GM12878 (cell line): Measurements from ENCODE around the gene MYO16. TPM values are rescaled to one million over a fixed set of nuclear protein-coding genes. Genes with fewer than 3 reads are reported as not detected.

ENCODE experiments used
- ATAC-seq: fragments of 200-7000 bp; cut with Tn5 transposase; 3 replicates; pipeline ENCODE4 v1.9.1; 2020; ENCODE audit warnings: mild to moderate bottlenecking, moderate library complexity
- BruUV-seq: library from RNA; stranded (reverse); fragments of 400-500 nt; replicated peaks from 2 replicates; lab custom pipeline; 2021; lab: Mats Ljungman, UMichigan
- CTCF ChIA-PET: fragments of 300-600 bp; sonication (Branson Sonifier 250); formaldehyde crosslinking; extraction: SDS; loops from one replicate; lab custom pipeline; 2021; ENCODE audit warnings: inconsistent platforms; lab: Yijun Ruan, JAX
- POLR2A ChIA-PET: fragments of 350-600 bp; formaldehyde crosslinking; extraction: SDS; loops from one replicate; lab custom pipeline; 2021; ENCODE audit warnings: inconsistent platforms; lab: Charles Lee
- RAD21 ChIA-PET: fragments of 300-600 bp; sonication (Branson Sonifier 250); formaldehyde crosslinking; loops from one replicate; lab custom pipeline; 2023; ENCODE audit warnings: antibody characterized with exemption; ENCODE audit not compliant: unreplicated experiment; lab: Charles Lee
- SMC1A ChIA-PET: fragments of 300-600 bp; sonication (Branson Sonifier 250); formaldehyde crosslinking; loops from one replicate; lab custom pipeline; 2023; ENCODE audit not compliant: unreplicated experiment, uncharacterized antibody; lab: Charles Lee
- DNase-seq: peaks from one replicate; pipeline ENCODE4 v3.0.0-alpha.2; 2011; ENCODE audit warnings: low read depth, low spot score
- FAIRE-seq: peaks from 3 replicates; lab custom pipeline; 2011; peaks lifted over from hg19 to GRCh38; lab: Jason Lieb, UNC
- H2AFZ ChIP-seq: 2 replicates; pipeline ENCODE4 v1.6.0; 2011; ENCODE audit warnings: low read depth, low read length, control low read depth; ENCODE audit not compliant: control insufficient read depth
- H3K27ac ChIP-seq: 2 replicates; pipeline ENCODE4 v1.5.1; 2011; ENCODE audit warnings: control low read depth; ENCODE audit not compliant: control insufficient read depth, insufficient read depth
- H3K27me3 ChIP-seq, 2 experiments: replicated peaks in 1 of 2; 2 replicates each; pipeline versions ENCODE4 v1.6.0 to v1.6.1; 2011; ENCODE audit warnings: low read length in 1 of 2; ENCODE audit not compliant: control insufficient read depth in 2 of 2, insufficient read depth in 2 of 2
- H3K36me3 ChIP-seq, 2 experiments: 2 replicates each; pipeline ENCODE4 v1.5.1; 2011; ENCODE audit warnings: low read length in 1 of 2; ENCODE audit not compliant: control insufficient read depth in 2 of 2, insufficient read depth in 2 of 2
- H3K4me1 ChIP-seq: 2 replicates; pipeline ENCODE4 v1.6.1; 2011; ENCODE audit warnings: mild to moderate bottlenecking, low read length, moderate library complexity, mixed read lengths; ENCODE audit not compliant: control insufficient read depth, insufficient read depth
- H3K4me2 ChIP-seq: 2 replicates; pipeline ENCODE4 v1.6.0; 2011; ENCODE audit warnings: control low read depth; ENCODE audit not compliant: control insufficient read depth, insufficient read depth
- H3K4me3 ChIP-seq: fragments of 200-600 bp; sonication (generic); 2 replicates; pipeline ENCODE4 v1.5.1; 2016
- H3K79me2 ChIP-seq: 2 replicates; pipeline ENCODE4 v1.6.0; 2011; ENCODE audit warnings: low read length; ENCODE audit not compliant: control insufficient read depth, insufficient read depth
- H3K9ac ChIP-seq: 2 replicates; pipeline ENCODE4 v1.8.0; 2011; ENCODE audit warnings: low read length, control low read depth, mixed read lengths; ENCODE audit not compliant: control insufficient read depth, insufficient read depth
- H3K9me3 ChIP-seq: replicated peaks from 3 replicates; pipeline ENCODE4 v1.5.1; 2011; ENCODE audit warnings: mild to moderate bottlenecking, low read length; ENCODE audit not compliant: control insufficient read depth, insufficient read depth
- H4K20me1 ChIP-seq: 2 replicates; pipeline ENCODE4 v1.6.0; 2011; ENCODE audit not compliant: control insufficient read depth, insufficient read depth
- ASH2L ChIP-seq: fragments of 300-600, 200-600 bp; sonication (generic); IDR thresholded peaks from 2 replicates; pipeline ENCODE4 v1.6.1; 2017; ENCODE audit warnings: low read depth, mild to moderate bottlenecking, borderline replicate concordance
- CHD2 ChIP-seq: IDR thresholded peaks from 2 replicates; pipeline ENCODE4 v1.6.1; 2011; ENCODE audit warnings: low read depth, low read length, improper control_type of control experiment, borderline replicate concordance
- EGR1 ChIP-seq, 2 experiments: IDR thresholded peaks; 1 replicate in 1 of 2; 2 replicates in 1 of 2; pipeline ENCODE4 v1.6.1; 2011 to 2012; ENCODE audit warnings: low read depth in 2 of 2, low read length in 2 of 2, borderline replicate concordance in 1 of 2, mild to moderate bottlenecking in 1 of 2, moderate library complexity in 1 of 2
- ETV6 ChIP-seq, 2 experiments: fragments of 450-650 bp in 1 of 2; IDR thresholded peaks in 1 of 2; conservative IDR thresholded peaks in 1 of 2; 2 replicates each; pipeline ENCODE4 v1.6.1; 2014; ENCODE audit warnings: antibody characterized with exemption in 1 of 2, borderline replicate concordance in 1 of 2, low read depth in 1 of 2, mild to moderate bottlenecking in 1 of 2, moderate library complexity in 1 of 2
- FOXK2 ChIP-seq: fragments of 450-650 bp; IDR thresholded peaks from 2 replicates; pipeline ENCODE4 v1.6.1; 2017; ENCODE audit warnings: mild to moderate bottlenecking, moderate library complexity
- MTA3 ChIP-seq: IDR thresholded peaks from 2 replicates; pipeline ENCODE4 v1.6.1; 2012; ENCODE audit warnings: low read length, inconsistent platforms, borderline replicate concordance
- NFYB ChIP-seq: IDR thresholded peaks from 2 replicates; pipeline ENCODE4 v1.6.1; 2011; ENCODE audit warnings: low read depth, mild to moderate bottlenecking, low read length, improper control_type of control experiment, moderate library complexity; ENCODE audit not compliant: insufficient read depth
- RCOR1 ChIP-seq: conservative IDR thresholded peaks from 2 replicates; pipeline ENCODE4 v1.6.1; 2012; ENCODE audit warnings: low read depth, low read length, improper control_type of control experiment
- SIN3A ChIP-seq: IDR thresholded peaks from 2 replicates; pipeline ENCODE4 v1.6.1; 2012; ENCODE audit warnings: low read depth, low read length, improper control_type of control experiment
- SREBF2 ChIP-seq: IDR thresholded peaks from 2 replicates; pipeline ENCODE4 v1.6.1; 2012; ENCODE audit warnings: mild to moderate bottlenecking, low read length
- WRNIP1 ChIP-seq: IDR thresholded peaks from 2 replicates; pipeline ENCODE4 v1.6.1; 2011; ENCODE audit warnings: low read depth, low read length, improper control_type of control experiment, borderline replicate concordance
- ZBED1 ChIP-seq: IDR thresholded peaks from 2 replicates; pipeline ENCODE4 v1.6.1; 2016; ENCODE audit warnings: borderline replicate concordance
- ZNF24 ChIP-seq: fragments of 450-650 bp; IDR thresholded peaks from 2 replicates; pipeline ENCODE4 v1.6.1; 2017; ENCODE audit warnings: antibody characterized with exemption, mild to moderate bottlenecking
- WGBS: methylation state at CpG from one replicate; pipeline ENCODE4 v1.1.6; 2016; ENCODE audit warnings: low lambda C conversion rate; ENCODE audit not compliant: insufficient replicate concordance, insufficient coverage; ENCODE audit errors: missing lambda C conversion rate; 5-methylcytosine and 5-hydroxymethylcytosine counted together
- in situ Hi-C: fragments of 300-500 bp; cut with MboI; formaldehyde crosslinking; loops from 9 replicates; pipeline ENCODE4 v1.14.3; 2018; ENCODE audit warnings: mixed read lengths
- intact Hi-C: fragments of 100-400 bp; cut with micrococcal nuclease; formaldehyde crosslinking; loops from one replicate; pipeline ENCODE4 v1.14.2; 2022; ENCODE audit not compliant: unreplicated experiment
- polyA plus RNA-seq, 11 experiments: library from polyadenylated mRNA; depleted of rRNA in 4 of 11; unstranded in 6 of 11; stranded (reverse) in 5 of 11; fragments of >200 nt; fragmentation: Nextera tagmentation in 4 of 11; fragmentation: Illumina TruSeq in 1 of 11; extraction: Ambion mirVana in 4 of 11; extraction: Trizol in 1 of 11; gene quantifications; 1 replicate in 1 of 11; 2 replicates in 10 of 11; pipeline versions ENCODE4 v1.2.1 to v1.2.3, GENCODE V29; 2011 to 2016; ENCODE audit warnings: inconsistent platforms in 2 of 11, missing spikeins in 2 of 11, low read depth in 1 of 11
- total RNA-seq, 4 experiments: library from RNA; depleted of rRNA in 3 of 4; stranded (reverse); fragments of >200 nt in 3 of 4; fragmentation: Illumina TruSeq in 1 of 4; extraction: Trizol in 1 of 4; gene quantifications; 2 replicates each; pipeline versions ENCODE4 v1.2.1 to v1.2.3, GENCODE V29; 2013 to 2021
- TF ChIP-seq, protein P1 (sequence below): fragments of 450-650 bp; IDR thresholded peaks from 2 replicates; pipeline ENCODE4 v1.6.1; 2017; ENCODE audit warnings: antibody characterized with exemption, mild to moderate bottlenecking, moderate library complexity
- TF ChIP-seq, protein P2 (sequence below): fragments of 450-650 bp; IDR thresholded peaks from 2 replicates; pipeline ENCODE4 v1.6.1; 2018; ENCODE audit warnings: borderline replicate concordance, mild to moderate bottlenecking; ENCODE audit not compliant: partially characterized antibody

Gene MYO16
- total and polyA plus RNA-seq, 10 of the 15 experiments (the other 5 are each of a cell fraction or from before 2014, with no cell fraction given) = under 0.01 to 1.7 (median 0.05) TPM; not detected in 4

DNA sequence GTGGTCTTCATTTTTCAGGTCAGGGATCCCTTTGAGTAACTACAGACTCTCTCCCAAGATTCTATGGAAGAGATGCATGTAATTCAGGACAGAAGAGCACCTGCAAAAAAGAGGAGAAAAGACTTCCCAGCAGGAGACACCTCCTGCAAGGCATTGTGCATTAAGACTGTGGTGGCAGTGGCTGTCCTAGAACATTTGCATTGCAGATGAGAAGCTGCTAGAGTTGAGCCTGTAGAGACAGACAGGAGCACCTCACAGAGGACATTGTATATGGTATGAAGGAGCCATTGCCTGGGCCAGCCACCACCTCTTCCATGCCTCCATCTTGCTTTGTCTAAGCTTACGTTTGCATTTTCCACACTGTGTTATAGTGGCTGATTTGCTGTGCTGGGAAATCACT, 11.2 kb upstream of the MYO16 start:
- Histone ChIP-seq H3K4me3 (no peak overlapping the region), H2AFZ (no peak overlapping the region), H3K4me1 (no peaks in the 10 kb centered on the region), H3K27me3 (no peaks in the 10 kb centered on the region), H3K36me3 (no peaks in the 10 kb centered on the region), H4K20me1 (no peaks in the 10 kb centered on the region), H3K4me2 (no peak overlapping the region), H3K9me3 (no peaks in the 10 kb centered on the region), H3K79me2 (no peaks in the 10 kb centered on the region), H3K9ac (no peak overlapping the region), H3K27ac (no peak overlapping the region)
- intact Hi-C loops = no loop called here
- in situ Hi-C loops = no loop called here
- RAD21 ChIA-PET = no interaction called here
- FAIRE-seq (no peak), ATAC-seq (no peak), DNase-seq (no peak)
- no peak for TF ChIP-seq WRNIP1
- no peak for TF ChIP-seq ETV6 (conservative IDR thresholded peaks at IDR 0.05 in 1 of 2, IDR thresholded peaks at IDR 0.05 in 1 of 2; ENCODE audit: borderline replicate concordance in 1 of 2, low read depth in 1 of 2)
- no peak for TF ChIP-seq FOXK2
- no peak for TF ChIP-seq ZBED1
- no peak for TF ChIP-seq ZNF24
- no peak for TF ChIP-seq CHD2
- TF ChIP-seq RCOR1 = no peak
- no peak for TF ChIP-seq SIN3A
- no peak for TF ChIP-seq NFYB
- no peak for TF ChIP-seq EGR1 (IDR thresholded peaks at IDR 0.05; ENCODE audit: borderline replicate concordance in 1 of 2, low read depth in 2 of 2, low read length in 2 of 2)
- TF ChIP-seq, protein P1, sequence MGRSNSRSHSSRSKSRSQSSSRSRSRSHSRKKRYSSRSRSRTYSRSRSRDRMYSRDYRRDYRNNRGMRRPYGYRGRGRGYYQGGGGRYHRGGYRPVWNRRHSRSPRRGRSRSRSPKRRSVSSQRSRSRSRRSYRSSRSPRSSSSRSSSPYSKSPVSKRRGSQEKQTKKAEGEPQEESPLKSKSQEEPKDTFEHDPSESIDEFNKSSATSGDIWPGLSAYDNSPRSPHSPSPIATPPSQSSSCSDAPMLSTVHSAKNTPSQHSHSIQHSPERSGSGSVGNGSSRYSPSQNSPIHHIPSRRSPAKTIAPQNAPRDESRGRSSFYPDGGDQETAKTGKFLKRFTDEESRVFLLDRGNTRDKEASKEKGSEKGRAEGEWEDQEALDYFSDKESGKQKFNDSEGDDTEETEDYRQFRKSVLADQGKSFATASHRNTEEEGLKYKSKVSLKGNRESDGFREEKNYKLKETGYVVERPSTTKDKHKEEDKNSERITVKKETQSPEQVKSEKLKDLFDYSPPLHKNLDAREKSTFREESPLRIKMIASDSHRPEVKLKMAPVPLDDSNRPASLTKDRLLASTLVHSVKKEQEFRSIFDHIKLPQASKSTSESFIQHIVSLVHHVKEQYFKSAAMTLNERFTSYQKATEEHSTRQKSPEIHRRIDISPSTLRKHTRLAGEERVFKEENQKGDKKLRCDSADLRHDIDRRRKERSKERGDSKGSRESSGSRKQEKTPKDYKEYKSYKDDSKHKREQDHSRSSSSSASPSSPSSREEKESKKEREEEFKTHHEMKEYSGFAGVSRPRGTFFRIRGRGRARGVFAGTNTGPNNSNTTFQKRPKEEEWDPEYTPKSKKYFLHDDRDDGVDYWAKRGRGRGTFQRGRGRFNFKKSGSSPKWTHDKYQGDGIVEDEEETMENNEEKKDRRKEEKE = no peak
- TF ChIP-seq MTA3 = no peak
- TF ChIP-seq, protein P2, sequence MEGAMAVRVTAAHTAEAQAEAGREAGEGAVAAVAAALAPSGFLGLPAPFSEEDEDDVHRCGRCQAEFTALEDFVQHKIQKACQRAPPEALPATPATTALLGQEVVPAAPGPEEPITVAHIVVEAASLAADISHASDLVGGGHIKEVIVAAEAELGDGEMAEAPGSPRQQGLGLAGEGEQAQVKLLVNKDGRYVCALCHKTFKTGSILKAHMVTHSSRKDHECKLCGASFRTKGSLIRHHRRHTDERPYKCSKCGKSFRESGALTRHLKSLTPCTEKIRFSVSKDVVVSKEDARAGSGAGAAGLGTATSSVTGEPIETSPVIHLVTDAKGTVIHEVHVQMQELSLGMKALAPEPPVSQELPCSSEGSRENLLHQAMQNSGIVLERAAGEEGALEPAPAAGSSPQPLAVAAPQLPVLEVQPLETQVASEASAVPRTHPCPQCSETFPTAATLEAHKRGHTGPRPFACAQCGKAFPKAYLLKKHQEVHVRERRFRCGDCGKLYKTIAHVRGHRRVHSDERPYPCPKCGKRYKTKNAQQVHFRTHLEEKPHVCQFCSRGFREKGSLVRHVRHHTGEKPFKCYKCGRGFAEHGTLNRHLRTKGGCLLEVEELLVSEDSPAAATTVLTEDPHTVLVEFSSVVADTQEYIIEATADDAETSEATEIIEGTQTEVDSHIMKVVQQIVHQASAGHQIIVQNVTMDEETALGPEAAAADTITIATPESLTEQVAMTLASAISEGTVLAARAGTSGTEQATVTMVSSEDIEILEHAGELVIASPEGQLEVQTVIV = no peak
- no peak for TF ChIP-seq ASH2L
- TF ChIP-seq SREBF2 = no peak
- POLR2A ChIA-PET = no interaction called here
- CTCF ChIA-PET = interaction anchor here (1.0 kb wide), 1 partner anchor 12 kb away, joined by 3 read pairs; no protein-coding TSS in a partner anchor
- SMC1A ChIA-PET = interaction anchor here (1.0 to 1.6 kb wide), 2 partner anchors 12 to 14 kb away, joined by 3 read pairs; no protein-coding TSS in a partner anchor
- WGBS = 21% methylated on average over 1 of the region's 1 CpG
- no TSS peak for BruUV-seq
